SHP77 treated with DMSO at 0.1 percent for 48 hours (cell line): ENCODE data around the gene CASP12.
A peak's percentile ranks its signal among the peaks of the same experiment; 100 is the strongest.
"Not testable (repeated sequence)": the region's sequence is repeated elsewhere in the genome, so short reads cannot be mapped to it uniquely, and the experiment has no call there.

ENCODE experiments used
- DNase-seq: peaks from one replicate; lab custom pipeline; 2025; lab: John Stamatoyannopoulos, UW

Gene CASP12

DNA sequence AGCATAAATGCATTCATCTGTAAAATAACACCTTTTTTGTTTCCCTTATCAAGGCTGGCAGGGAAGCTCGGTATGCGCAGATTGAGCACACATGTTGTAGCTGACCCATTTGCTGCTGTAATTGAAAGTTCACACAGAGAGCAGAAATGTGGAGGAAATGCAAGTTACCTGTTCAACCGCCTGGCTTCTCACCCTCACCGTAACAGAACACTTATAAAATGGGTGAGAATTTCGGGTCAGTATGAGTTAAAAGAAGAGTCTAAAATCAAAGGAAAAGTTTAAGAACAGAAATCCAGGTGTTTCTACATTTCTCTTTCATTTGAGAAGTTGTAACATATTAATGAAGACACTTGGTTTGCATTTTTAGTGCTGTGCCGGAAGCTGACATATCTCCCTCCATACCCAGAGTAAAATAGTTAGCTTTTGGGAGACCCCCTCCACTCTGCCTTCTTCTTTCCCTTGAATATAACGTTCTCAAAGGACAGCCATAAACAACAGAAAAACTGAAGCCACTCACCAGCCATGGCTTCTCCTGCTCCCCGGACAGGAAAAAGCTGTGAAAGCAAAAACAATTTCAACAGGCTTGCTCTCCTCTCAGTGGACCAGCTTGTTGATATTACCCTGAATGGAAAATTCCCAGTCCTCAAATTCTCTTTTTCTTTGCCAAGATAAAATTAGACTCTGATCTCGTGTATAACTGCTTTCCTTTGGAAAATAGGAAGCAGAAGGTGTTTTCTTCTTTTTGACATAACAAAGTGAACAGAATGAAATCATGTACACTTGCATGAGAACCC, at the start of gene CASP12:
CASP12 (minus strand) TSS at position 570 of the 794 bp plus-strand sequence.
- DNase-seq = no peak

DNA sequence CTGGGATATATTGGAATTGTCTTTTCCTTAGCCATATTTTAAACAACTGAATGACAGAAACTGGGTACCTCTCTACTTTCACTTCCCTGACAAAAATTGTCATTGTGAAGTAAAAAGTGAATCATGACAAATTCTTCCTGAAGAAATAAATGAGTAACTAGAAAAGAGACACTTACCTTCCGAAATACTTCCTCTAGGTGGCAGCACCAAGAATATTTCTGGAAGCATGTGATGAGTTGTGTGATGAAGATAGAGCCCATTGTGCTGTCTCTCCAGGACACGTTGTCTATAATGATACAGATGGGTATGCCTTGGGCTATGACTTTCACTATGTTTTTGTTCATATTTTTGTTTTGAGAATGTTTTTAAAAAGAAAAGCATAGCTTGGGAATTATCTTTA, 48.6 kb upstream of the CASP12 start:
- DNase-seq = peak; percentile 9

- no peak for DNase-seq
These were observed 45.8 kb upstream of the CASP12 start for GRCh38 chr11:104944076-104944475.

DNA sequence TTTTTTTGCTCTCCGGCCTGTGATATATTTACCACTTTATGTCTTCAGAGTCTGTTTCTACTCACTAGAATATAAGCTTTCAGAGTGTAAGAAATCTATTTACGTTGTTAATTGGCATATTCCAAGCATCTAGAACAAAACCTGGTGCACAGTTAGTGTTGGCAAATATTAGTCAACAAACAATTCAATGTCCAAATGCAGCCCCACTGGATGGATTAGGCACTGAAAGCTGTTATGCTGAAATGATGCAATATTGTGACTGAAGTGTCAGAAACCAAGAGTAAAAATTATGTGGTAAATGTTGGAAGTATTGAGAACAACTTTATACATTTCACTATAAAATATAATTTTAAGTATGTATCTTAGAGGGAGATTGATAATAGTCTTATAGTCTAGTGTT, 45.3 kb upstream of the CASP12 start:
- DNase-seq = no peak

DNA sequence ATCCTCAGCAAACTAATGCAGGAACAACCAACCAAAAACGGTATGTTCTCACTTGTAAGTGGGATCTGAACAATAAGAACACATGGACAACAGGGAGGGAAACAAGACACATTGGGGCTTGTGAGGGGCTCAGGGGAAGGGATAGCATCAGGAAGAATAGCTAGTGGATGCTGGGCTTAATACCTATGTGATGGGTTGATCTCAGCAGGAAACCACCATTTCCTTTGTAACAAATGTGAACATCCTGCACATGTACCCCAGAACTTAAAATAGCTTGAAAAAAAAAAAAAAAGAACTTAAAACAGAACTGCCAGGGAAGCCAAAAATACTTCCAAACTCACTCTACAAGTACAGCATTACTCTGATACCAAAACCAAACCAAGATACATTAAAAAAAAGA, 36.3 kb upstream of the CASP12 start:
- no peak for DNase-seq

GRCh38 chr11:104934073-104934472, 35.8 kb upstream of the CASP12 start:
- not testable (repeated sequence) for DNase-seq

GRCh38 chr11:104928811-104929210, 30.6 kb upstream of the CASP12 start:
- no peak for DNase-seq

DNA sequence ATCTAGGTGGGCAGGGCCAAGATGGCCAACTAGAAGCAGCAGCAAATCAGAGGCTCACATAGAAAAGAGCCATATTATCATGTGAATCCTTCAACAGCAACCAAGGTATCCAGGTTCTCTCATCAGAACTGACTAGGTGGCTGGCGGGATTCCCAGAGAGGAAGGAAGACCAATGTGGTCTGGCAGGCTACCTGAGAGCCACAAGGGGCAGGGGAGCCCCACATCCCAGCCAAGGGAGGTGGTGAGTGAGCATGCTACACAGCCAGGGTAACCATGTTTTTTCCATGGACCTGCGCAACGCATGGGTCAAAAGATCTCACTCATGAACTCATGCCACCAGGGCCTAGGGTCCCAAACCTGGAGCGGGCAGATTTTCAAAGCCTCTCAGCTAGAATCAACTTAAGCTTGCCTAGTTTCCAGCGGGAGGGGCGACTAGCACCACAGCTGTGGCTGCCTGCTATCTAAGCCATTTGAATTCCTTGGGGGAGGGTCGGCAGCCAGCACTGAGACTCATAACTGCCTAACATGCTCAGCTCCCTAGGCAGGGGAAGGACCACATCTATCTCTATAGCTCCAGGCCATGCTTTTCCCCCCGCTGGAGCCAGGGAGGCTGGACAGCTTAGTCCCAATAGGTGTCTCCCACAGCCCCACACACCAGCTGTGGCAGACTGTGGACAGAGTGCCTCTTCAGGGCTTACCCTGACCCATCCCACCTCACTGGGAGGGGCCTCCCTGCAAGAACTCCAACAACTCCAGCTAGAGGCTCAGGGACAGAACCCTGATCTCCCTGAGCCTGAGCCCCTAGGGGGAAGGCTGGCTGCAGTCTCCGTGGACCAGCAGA, 28.7 kb upstream of the CASP12 start:
- no peak for DNase-seq

DNA sequence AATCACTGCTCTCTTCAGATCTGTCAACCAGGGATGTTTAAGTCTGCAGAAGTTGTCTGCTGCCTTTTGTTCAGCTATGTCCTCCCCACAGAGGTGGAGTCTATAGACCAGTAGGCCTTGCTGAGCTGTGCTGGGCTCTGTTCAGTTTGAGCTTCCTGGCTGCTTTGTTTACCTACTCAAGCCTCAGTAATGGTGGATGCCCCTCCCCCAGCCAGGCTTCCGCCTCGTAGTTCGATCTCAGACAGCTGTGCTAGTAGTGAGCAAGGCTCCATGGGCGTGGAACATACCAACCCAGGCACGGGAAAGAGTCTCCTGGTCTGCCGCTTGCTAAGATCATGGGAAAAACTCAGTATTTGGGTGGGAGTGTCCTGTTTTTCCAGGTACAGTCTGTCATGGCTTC, 27.6 kb upstream of the CASP12 start:
- no peak for DNase-seq

- DNase-seq = no peak
These were observed 20.0 kb upstream of the CASP12 start for GRCh38 chr11:104918113-104918824.

- DNase-seq = no peak
These were observed 19.2 kb upstream of the CASP12 start for GRCh38 chr11:104917271-104918112.

DNA sequence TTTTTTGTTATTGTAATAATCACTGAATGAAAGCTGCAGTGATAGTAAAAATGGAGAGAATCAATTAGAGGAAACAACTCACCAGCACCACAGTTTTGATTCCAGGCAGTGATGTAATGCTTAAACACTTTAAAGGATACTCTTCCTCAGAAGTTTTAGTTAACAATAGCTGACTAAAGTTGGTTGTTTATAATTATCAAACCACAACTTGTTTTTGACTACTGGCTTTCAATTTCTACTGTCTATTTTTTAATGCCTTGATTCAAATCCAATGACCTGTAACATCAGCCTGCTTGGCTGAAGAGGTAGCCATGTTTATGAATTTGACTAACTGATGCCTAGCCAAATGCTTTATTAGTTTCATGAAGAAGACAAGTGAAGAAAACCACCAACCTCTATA, 18.2 kb upstream of the CASP12 start:
- no peak for DNase-seq

- no peak for DNase-seq
These were observed 13.8 kb upstream of the CASP12 start for GRCh38 chr11:104912102-104912501.

DNA sequence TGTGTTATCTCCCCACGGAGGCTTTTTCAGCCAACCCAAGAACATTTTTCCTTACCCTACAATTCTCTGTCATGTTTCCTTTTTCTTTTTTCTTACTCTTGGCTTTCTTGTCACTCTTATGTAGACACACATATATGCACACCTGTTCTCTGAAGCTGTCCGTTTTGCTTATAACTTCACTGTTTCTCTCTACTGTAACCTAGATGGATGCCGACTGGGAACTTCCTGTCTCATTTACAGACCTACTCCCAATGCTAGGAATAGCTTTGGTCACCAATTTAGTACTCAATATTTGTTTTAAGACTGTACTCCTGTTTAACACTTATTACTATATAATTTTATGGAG, 9.9 kb upstream of the CASP12 start:
- DNase-seq = no peak

DNA sequence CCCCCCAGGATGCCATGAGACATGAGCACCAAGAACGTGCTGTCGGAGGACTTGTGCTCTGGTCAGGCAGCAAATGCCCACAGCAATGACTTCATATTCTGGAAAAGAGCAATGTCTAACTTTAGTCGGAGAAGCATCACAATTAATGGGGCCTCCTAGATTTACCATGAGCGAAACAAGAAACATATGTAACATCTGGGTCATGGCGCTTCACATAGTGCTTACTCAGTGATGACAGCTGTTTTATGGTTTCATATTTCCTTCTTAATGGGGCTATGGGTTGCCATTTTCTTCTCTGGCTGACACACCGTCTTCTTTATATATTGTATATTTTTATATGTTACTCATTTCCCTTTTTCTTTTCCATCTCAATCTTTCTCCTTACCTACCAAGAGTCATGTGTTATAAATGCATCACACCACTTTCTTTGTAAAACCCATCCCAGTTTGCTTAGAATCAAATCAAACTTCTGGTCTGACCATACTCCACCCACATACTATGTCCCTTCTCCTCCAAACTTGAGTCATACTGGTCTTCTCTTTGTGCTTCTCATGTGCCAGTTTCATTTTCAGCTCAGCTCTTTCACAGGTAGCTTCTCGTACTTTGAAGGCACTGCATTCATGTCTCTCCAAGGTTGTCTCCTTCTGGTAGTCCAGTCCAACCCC, 9.4 kb upstream of the CASP12 start:
- no peak for DNase-seq

DNA sequence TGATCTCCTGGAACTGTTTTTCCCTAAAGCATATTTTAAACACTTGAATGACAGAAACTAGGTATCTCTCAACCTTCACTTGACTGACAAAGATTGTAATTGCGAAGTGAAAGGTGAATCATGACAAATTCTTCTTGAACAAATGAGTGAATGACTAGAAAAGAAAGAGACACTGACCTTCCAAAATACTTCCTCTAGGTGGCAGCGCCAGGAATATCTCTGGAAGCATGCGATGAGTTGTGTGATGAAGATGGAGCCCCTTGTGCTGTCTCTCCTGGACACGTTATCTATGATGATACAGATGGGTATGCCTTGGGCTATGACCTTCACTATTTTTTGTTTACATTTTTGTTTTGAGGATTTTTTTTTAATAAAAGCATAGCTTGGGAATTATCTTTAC, 7.0 kb upstream of the CASP12 start:
- DNase-seq = no peak

DNA sequence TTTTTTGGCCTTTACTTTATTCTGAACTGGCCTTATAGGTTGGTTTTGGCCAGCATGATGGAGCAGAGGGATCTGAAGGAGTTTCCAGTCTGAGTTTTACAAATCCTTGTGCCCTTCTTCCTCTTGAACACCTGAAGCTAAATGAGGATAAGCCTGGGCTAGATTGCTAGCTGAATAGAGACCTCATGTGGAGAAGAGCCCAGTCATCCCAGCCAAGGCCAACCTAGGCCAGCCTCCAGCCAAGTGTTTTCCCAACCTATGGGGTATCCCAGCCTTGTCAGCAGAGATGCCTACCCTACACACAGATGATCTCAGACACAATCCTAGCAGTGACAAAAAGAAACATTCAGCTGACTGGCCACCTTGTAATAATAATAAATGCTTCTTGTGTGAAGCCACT, 966 bp upstream of the CASP12 start:
- DNase-seq = no peak

DNA sequence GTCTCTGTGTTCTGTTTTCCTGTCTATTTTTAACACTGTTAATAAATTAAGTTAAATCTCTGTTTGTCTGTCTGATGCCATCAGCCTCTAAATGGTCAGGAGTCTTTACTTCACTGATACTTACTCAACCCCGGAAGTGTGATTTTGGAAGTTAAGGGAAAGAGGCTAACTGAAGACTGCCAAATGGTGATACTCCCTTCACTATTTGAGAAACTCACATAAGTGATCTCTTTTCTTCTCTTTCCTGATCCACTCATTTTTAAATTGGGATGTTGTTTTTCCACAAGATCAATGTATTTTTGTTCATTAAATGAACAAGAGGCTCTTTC, 389 bp upstream of the CASP12 start:
- DNase-seq = no peak

- DNase-seq = no peak
These were observed 2.6 kb downstream of the CASP12 start for GRCh38 chr11:104895634-104896033.

- no peak for DNase-seq
These were observed 4.4 kb downstream of the CASP12 start for GRCh38 chr11:104893876-104894275.

- no peak for DNase-seq
These were observed 5.3 kb downstream of the CASP12 start for GRCh38 chr11:104892723-104893511.
